CD4-positive, CD25-positive, alpha-beta regulatory T cell (primary cell): ENCODE results near the gene CCR8. TPM values are rescaled to one million over a fixed set of nuclear protein-coding genes. Genes with fewer than 3 reads are reported as not detected.
A peak's percentile ranks its signal among the peaks of the same experiment; 100 is the strongest.
"Not testable (repeated sequence)": the region's sequence is repeated elsewhere in the genome, so short reads cannot be mapped to it uniquely, and the experiment has no call there.

Experiments
- ATAC-seq, 2 donors: fragments of 150-1000 bp; cut with Tn5 transposase; one replicate each; pipeline ENCODE4 v1.10.0; 2021; ENCODE audit warnings: low read depth in 2 of 2, moderate number of reproducible peaks in 2 of 2, moderate library complexity in 1 of 2
- DNase-seq, 3 donors: peaks; one replicate each; pipeline versions ENCODE4 v3.0.0 to v3.0.0-alpha.2; 2012 to 2022; ENCODE audit warnings: mixed read lengths in 1 of 3
- H3K27ac ChIP-seq: one replicate; pipeline ENCODE4 v1.7.0; 2013; ENCODE audit warnings: mild to moderate bottlenecking, low read length; ENCODE audit not compliant: insufficient read depth, poor library complexity, severe bottlenecking
- H3K27me3 ChIP-seq: one replicate; pipeline ENCODE4 v1.7.0; 2013; ENCODE audit warnings: low read length; ENCODE audit not compliant: control insufficient read depth, insufficient read depth
- H3K36me3 ChIP-seq: one replicate; pipeline ENCODE4 v1.7.0; 2013; ENCODE audit warnings: mild to moderate bottlenecking, low read length, moderate library complexity; ENCODE audit not compliant: control insufficient read depth, insufficient read depth
- H3K4me1 ChIP-seq: 2 replicates; pipeline ENCODE4 v1.7.0; 2013; ENCODE audit warnings: mild to moderate bottlenecking, low read length; ENCODE audit not compliant: insufficient read depth, control insufficient read depth, poor library complexity, severe bottlenecking
- H3K4me3 ChIP-seq: one replicate; pipeline ENCODE4 v1.7.0; 2013; ENCODE audit warnings: low read depth, mild to moderate bottlenecking, low read length, moderate library complexity
- H3K9me3 ChIP-seq, 2 experiments: 1 replicate in 1 of 2; 2 replicates in 1 of 2; pipeline ENCODE4 v1.7.0; 2013; ENCODE audit warnings: low read length in 2 of 2, mild to moderate bottlenecking in 1 of 2, moderate library complexity in 1 of 2; ENCODE audit not compliant: control insufficient read depth in 2 of 2
- H3K27ac Mint-ChIP-seq, 3 donors: one replicate each; pipeline ENCODE4 v1.8.0; 2020 to 2022; ENCODE audit warnings: mild to moderate bottlenecking in 3 of 3, mixed read lengths in 3 of 3, moderate library complexity in 2 of 3
- H3K27me3 Mint-ChIP-seq: one replicate; pipeline ENCODE4 v1.8.0; 2022; ENCODE audit warnings: mild to moderate bottlenecking, mixed read lengths
- H3K36me3 Mint-ChIP-seq: one replicate; pipeline ENCODE4 v1.8.0; 2020; ENCODE audit warnings: mixed read lengths
- H3K4me1 Mint-ChIP-seq, 4 donors: one replicate each; pipeline ENCODE4 v1.8.0; 2020 to 2022; ENCODE audit warnings: mixed read lengths in 4 of 4, mild to moderate bottlenecking in 1 of 4
- H3K4me3 Mint-ChIP-seq, 4 donors: one replicate each; pipeline ENCODE4 v1.8.0; 2020 to 2022; ENCODE audit warnings: mild to moderate bottlenecking in 4 of 4, mixed read lengths in 4 of 4, moderate library complexity in 3 of 4
- H3K9me3 Mint-ChIP-seq, 7 donors: one replicate each; pipeline ENCODE4 v1.8.0; 2020 to 2022; ENCODE audit warnings: mixed read lengths in 7 of 7, mild to moderate bottlenecking in 3 of 7, moderate library complexity in 2 of 7
- polyA plus RNA-seq, 4 donors: library from polyadenylated mRNA; unstranded; fragments of 300-500 nt; fragmentation: Illumina TruSeq; gene quantifications; one replicate each; pipeline ENCODE4 v1.2.3, GENCODE V29; 2021
- total RNA-seq: library from RNA; stranded (reverse); gene quantifications from one replicate; pipeline ENCODE4 v1.2.3, GENCODE V29; 2022

Gene CCR8
- total and polyA plus RNA-seq, 5 donors from 2014 or later = 33.6 to 87.2 (median 53.5) TPM

DNA sequence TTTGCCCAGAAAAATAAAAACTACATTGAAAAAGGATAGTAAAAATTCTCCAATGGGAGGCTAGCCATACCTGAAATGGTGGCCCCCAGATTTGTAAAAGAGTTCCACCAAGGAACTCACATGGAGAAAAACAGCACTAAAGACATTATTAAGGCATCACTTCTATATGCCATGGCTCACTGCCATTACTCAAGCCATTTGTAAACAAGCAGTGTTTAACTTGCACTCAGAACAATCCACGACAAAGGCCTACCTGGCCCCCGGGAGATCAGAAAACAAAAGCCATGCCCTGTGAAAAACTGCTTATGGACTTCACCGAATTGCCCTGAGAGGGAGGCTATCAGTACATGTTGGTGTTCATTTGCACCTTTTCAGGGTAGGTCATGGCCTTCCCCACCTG lies 19.6 kb downstream of the CCR8 start:
- Histone ChIP-seq H3K4me3 (no peak overlapping the region), H3K27me3 (no peaks in the 10 kb centered on the region), H3K27ac (no peak overlapping the region), H3K36me3 (no peaks in the 10 kb centered on the region), H3K4me1 (peaks cover 18% of the 10 kb centered on the region), H3K9me3 (no peaks in the 10 kb centered on the region)
- no peaks in the 10 kb centered on the region for H3K36me3 Mint-ChIP-seq
- DNase-seq (no peak), ATAC-seq (no peak)
- H3K9me3 Mint-ChIP-seq = no peaks in the 10 kb centered on the region
- no peaks in the 10 kb centered on the region for H3K27me3 Mint-ChIP-seq
- H3K4me1 Mint-ChIP-seq = peaks cover 14 to 51% (median 33%) of the 10 kb centered on the region in 4 donors
- peak overlapping the region in 1 of 3 donors; percentile 35 for H3K27ac Mint-ChIP-seq
- no peak overlapping the region for H3K4me3 Mint-ChIP-seq

DNA sequence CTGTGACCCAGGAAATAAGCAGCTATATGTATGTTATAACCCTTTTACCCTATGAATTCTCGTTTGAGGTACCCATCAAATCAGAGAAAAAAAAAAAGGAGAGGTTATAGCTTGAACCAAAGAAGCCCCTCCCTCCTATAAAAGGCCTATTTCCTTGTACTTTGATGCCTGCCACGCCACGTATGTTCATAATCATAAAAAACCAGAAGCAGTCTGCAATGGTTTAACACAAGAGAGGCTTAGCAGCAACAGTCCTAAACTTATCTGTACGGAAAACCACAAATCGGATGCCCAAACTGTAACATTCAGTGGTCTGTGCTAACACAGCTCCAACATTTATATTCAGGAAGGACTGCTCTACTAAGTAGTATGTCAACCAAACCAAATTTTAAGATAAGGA lies 21.2 kb downstream of the CCR8 start:
- Histone ChIP-seq H3K27me3 (no peaks in the 10 kb centered on the region), H3K4me1 (peaks cover 18% of the 10 kb centered on the region), H3K27ac (no peak overlapping the region), H3K36me3 (no peaks in the 10 kb centered on the region), H3K4me3 (no peak overlapping the region), H3K9me3 (no peaks in the 10 kb centered on the region)
- H3K27me3 Mint-ChIP-seq = no peaks in the 10 kb centered on the region
- peak overlapping the region in 2 of 3 donors; percentile 7 to 62 for H3K27ac Mint-ChIP-seq
- ATAC-seq = no peak
- no peak overlapping the region for H3K4me3 Mint-ChIP-seq
- no peak for DNase-seq
- no peaks in the 10 kb centered on the region for H3K36me3 Mint-ChIP-seq
- no peaks in the 10 kb centered on the region for H3K9me3 Mint-ChIP-seq
- H3K4me1 Mint-ChIP-seq = peaks cover 14 to 58% (median 37%) of the 10 kb centered on the region in 4 donors

DNA sequence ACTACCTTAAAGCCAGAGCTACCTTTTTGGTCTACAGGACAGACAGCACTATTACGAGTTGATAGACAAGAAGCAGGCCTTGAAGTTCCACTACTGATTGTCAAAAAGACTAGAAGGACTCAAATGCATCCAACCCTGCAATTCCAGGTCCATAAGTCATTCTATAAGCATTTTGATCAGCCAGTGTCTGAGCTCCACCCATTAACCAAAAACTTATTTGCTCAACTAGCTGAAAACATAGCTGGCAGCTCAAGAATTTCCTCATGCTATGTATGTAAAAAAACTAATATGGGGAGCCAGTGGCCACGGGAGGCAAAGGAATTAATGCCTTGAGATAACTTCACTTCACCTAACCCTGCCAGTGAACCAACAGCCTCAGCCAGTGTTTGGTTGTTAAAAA lies 21.6 kb downstream of the CCR8 start:
- not testable (repeated sequence) for H3K4me3 Mint-ChIP-seq, DNase-seq, H3K9me3 Mint-ChIP-seq, H3K27me3 Mint-ChIP-seq, H3K27me3 ChIP-seq, ATAC-seq, H3K36me3 Mint-ChIP-seq, H3K4me3 ChIP-seq, H3K27ac ChIP-seq, H3K9me3 ChIP-seq, H3K36me3 ChIP-seq
- H3K4me1 ChIP-seq = peaks cover 16% of the 10 kb centered on the region
- Mint-ChIP-seq H3K4me1 (peaks cover 11 to 59% (median 35%) of the 10 kb centered on the region in 4 donors), H3K27ac (peak overlapping the region in 1 of 3 donors; percentile 62)

DNA sequence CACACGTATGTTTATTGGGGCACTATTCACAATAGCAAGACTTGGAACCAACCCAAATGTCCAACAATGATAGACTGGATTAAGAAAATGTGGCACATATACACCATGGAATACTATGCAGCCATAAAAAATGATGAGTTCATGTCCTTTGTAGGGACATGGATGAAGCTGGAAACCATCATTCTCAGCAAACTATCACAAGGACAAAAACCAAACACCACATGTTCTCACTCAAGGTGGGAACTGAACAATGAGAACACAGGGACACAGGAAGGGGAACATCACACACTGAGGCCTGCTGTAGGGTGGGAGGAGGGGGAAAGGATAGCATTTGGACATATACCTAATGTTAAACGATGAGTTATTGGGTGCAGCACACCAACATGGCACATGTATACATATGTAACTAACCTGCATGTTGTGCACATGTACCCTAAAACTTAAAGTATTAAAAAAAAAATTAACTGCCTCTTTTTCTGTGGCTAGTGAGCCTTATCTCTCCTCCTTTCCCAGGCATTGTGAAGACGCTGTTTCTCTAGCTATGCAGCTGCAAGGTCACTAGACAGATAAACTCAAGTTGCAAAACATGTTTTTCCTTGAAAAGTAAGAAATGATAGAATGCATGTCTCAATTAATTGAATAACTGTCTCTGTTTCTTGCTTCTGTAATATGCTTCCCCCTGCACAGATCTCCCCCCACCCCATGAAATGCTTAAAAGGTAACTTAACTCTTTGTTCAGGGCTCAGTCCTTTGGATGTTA lies 23.8 kb downstream of the CCR8 start:
- not testable (repeated sequence) for H3K27ac ChIP-seq, H3K9me3 ChIP-seq, H3K27me3 ChIP-seq, DNase-seq, H3K9me3 Mint-ChIP-seq, H3K4me1 ChIP-seq, H3K36me3 Mint-ChIP-seq, H3K27me3 Mint-ChIP-seq, H3K27ac Mint-ChIP-seq, H3K36me3 ChIP-seq, ATAC-seq, H3K4me3 ChIP-seq
- Mint-ChIP-seq H3K4me1 (peaks cover 12 to 56% (median 28%) of the 10 kb centered on the region in 4 donors), H3K4me3 (peak overlapping the region in 1 of 4 donors; percentile 54)

- H3K9me3 ChIP-seq = no peaks in the 10 kb centered on the region
- peak in 2 of 3 donors; percentile 26 to 38 for DNase-seq
- H3K27ac Mint-ChIP-seq = peak overlapping the region in 2 of 3 donors; percentile 26 to 53
- no peaks in the 10 kb centered on the region for H3K27me3 ChIP-seq
- peaks cover 27 to 60% (median 46%) of the 10 kb centered on the region in 4 donors for H3K4me1 Mint-ChIP-seq
- no peaks in the 10 kb centered on the region for H3K9me3 Mint-ChIP-seq
- no peaks in the 10 kb centered on the region for H3K36me3 ChIP-seq
- H3K4me3 Mint-ChIP-seq = peak overlapping the region in 2 of 4 donors; percentile 8 to 73
- H3K4me3 ChIP-seq = peak overlapping the region; percentile 33
- no peaks in the 10 kb centered on the region for H3K27me3 Mint-ChIP-seq
- peaks cover 42% of the 10 kb centered on the region for H3K4me1 ChIP-seq
- no peaks in the 10 kb centered on the region for H3K36me3 Mint-ChIP-seq
- ATAC-seq = no peak
- H3K27ac ChIP-seq = peak overlapping the region; percentile 33
Observed at GRCh38 chr3:39358333-39358732, 28.8 kb downstream of the CCR8 start.

DNA sequence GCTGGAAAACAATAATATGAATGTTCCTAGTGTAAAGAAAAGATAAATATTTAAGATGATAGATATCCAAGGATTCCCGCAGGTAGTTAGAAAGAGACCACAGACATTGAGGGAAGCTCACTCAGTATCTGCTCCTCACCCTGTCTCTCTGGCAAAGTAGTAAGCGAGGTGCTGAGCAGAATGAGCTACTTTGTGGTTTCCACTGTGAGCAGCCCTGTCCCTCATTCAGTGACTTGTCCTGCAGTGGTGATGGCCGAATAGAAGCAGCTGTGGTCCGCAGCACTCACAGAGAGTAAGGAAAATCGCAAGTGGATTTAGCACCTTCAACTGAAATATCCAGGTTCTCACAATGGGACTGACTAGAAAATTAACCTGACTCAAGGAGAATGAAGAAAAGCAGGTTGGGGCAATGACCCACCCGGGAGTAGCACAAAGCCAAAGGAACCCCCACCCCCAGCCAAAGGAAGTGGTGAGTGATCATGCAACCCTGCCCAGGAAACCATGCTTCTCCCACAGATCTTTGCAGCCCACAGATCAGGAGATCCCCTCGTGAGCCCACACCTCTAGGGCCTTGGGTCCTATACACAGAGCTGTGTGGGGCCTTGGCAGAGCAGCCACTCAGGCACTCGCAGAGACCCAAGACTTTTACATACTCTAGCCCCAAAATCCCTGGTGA lies 31.9 kb downstream of the CCR8 start:
- Histone ChIP-seq H3K27ac (peak overlapping the region; percentile 66), H3K36me3 (no peaks in the 10 kb centered on the region), H3K4me1 (peaks cover 42% of the 10 kb centered on the region), H3K27me3 (no peaks in the 10 kb centered on the region), H3K9me3 (no peaks in the 10 kb centered on the region), H3K4me3 (peak overlapping the region; percentile 64)
- Mint-ChIP-seq H3K4me3 (peak overlapping the region; percentile 1 to 81 (median 52)), H3K36me3 (no peaks in the 10 kb centered on the region), H3K27me3 (no peaks in the 10 kb centered on the region), H3K4me1 (peaks cover 39 to 75% (median 57%) of the 10 kb centered on the region in 4 donors), H3K27ac (peak overlapping the region; percentile 53 to 96 (median 83)), H3K9me3 (peaks cover 0 to 6% (median 0%) of the 10 kb centered on the region in 7 donors)
- DNase-seq (peak; percentile 25 to 71 (median 48)), ATAC-seq (peak; percentile 74 to 75)

DNA sequence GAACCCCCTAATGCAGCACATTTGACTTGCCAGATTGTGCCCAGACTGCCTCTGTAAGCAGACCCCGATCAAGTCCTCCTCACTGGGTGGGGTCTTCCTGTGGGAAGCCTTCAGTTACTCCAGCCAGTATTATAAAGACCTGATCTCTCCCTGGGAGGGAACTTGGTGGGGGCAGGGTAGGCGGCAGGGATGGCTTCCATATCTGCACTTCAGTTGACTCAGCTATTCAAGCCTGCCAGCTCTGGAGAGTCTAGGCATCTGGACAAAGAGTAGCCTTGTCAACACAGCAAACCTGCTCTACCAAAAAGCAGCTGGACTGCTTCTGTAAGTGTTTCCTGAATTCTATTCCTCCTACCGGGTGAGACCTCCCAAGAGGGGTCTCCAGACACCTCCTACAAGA lies 32.7 kb downstream of the CCR8 start:
- H3K36me3 Mint-ChIP-seq = no peaks in the 10 kb centered on the region
- Histone ChIP-seq H3K4me1 (peaks cover 42% of the 10 kb centered on the region), H3K27ac (peak overlapping the region; percentile 66), H3K27me3 (no peaks in the 10 kb centered on the region), H3K4me3 (peak overlapping the region; percentile 64), H3K9me3 (no peaks in the 10 kb centered on the region), H3K36me3 (no peaks in the 10 kb centered on the region)
- H3K9me3 Mint-ChIP-seq = peaks cover 0 to 6% (median 0%) of the 10 kb centered on the region in 7 donors
- ATAC-seq = no peak
- H3K4me3 Mint-ChIP-seq = peak overlapping the region in 2 of 4 donors; percentile 27 to 73
- H3K4me1 Mint-ChIP-seq = peaks cover 36 to 72% (median 55%) of the 10 kb centered on the region in 4 donors
- peak overlapping the region; percentile 53 to 83 (median 57) for H3K27ac Mint-ChIP-seq
- DNase-seq = no peak
- no peaks in the 10 kb centered on the region for H3K27me3 Mint-ChIP-seq
